H1 (cell line): ENCODE measurements around the gene ARMC12. TPM values are rescaled to one million over a fixed set of nuclear protein-coding genes. Genes with fewer than 3 reads are reported as not detected.

ENCODE experiments used
- CBX5 ChIP-seq: fragments of 300-800, 300-1000 bp; sonication (generic); IDR thresholded peaks from 2 replicates; pipeline ENCODE4 v1.7.1; 2016; ENCODE audit warnings: antibody characterized with exemption, low read length, low read depth
- CBX8 ChIP-seq: fragments of 300-800, 300-1000 bp; sonication (generic); IDR thresholded peaks from 2 replicates; pipeline ENCODE4 v1.7.1; 2016; ENCODE audit warnings: low read depth, low read length, borderline replicate concordance
- CEBPB ChIP-seq: IDR thresholded peaks from 2 replicates; pipeline ENCODE4 v1.6.1; 2012; ENCODE audit warnings: low read depth, low read length
- CHD1 ChIP-seq: IDR thresholded peaks from 2 replicates; pipeline ENCODE4 v1.6.1; 2012; ENCODE audit warnings: low read depth, low read length, improper control_type of control experiment
- CTCF ChIP-seq, 3 experiments: IDR thresholded peaks; 1 replicate in 2 of 3; 2 replicates in 1 of 3; pipeline versions ENCODE4 v1.5.1 to v1.6.1; 2011; ENCODE audit warnings: low read length in 3 of 3, mild to moderate bottlenecking in 3 of 3, inconsistent platforms in 2 of 3, low read depth in 1 of 3, moderate library complexity in 1 of 3; ENCODE audit not compliant: insufficient read depth in 1 of 3; ENCODE audit errors: control extremely low read depth in 1 of 3
- FOSL1 ChIP-seq: IDR thresholded peaks from 2 replicates; pipeline ENCODE4 v1.6.1; 2011; ENCODE audit warnings: mild to moderate bottlenecking, low read depth, low read length, moderate library complexity; ENCODE audit not compliant: insufficient read depth
- GTF2F1 ChIP-seq: IDR thresholded peaks from 2 replicates; pipeline ENCODE4 v1.6.1; 2012; ENCODE audit warnings: low read depth, low read length, improper control_type of control experiment, borderline replicate concordance
- HDAC6 ChIP-seq: IDR thresholded peaks from one replicate; pipeline ENCODE4 v1.7.1; 2012; ENCODE audit warnings: low read depth, mild to moderate bottlenecking, inconsistent platforms, low read length, moderate library complexity
- JUN ChIP-seq: IDR thresholded peaks from 2 replicates; pipeline ENCODE4 v1.6.1; 2011; ENCODE audit warnings: low read depth, mild to moderate bottlenecking, improper control_type of control experiment, low read length
- KDM1A ChIP-seq: fragments of 200-600, 300-600 bp; sonication (generic); IDR thresholded peaks from 2 replicates; pipeline ENCODE4 v1.7.1; 2016; ENCODE audit warnings: mild to moderate bottlenecking, low read length, borderline replicate concordance
- KDM4A ChIP-seq: IDR thresholded peaks from one replicate; pipeline ENCODE4 v1.7.1; 2012; ENCODE audit warnings: low read depth, mild to moderate bottlenecking, moderate library complexity, low read length, inconsistent platforms; ENCODE audit not compliant: severe bottlenecking
- NANOG ChIP-seq: IDR thresholded peaks from 2 replicates; pipeline ENCODE4 v1.6.1; 2011; ENCODE audit warnings: low read length, low read depth, mild to moderate bottlenecking, inconsistent platforms; ENCODE audit not compliant: insufficient read depth, poor library complexity, severe bottlenecking
- RBBP5 ChIP-seq: IDR thresholded peaks from 2 replicates; pipeline ENCODE4 v1.7.1; 2012; ENCODE audit warnings: low read depth, mild to moderate bottlenecking, inconsistent platforms, low read length, moderate library complexity, borderline replicate concordance
- RFX5 ChIP-seq: IDR thresholded peaks from 2 replicates; pipeline ENCODE4 v1.6.1; 2011; ENCODE audit warnings: low read depth, low read length, improper control_type of control experiment, borderline replicate concordance
- SAP30 ChIP-seq: fragments of 300-600 bp; sonication (generic); IDR thresholded peaks from 2 replicates; pipeline ENCODE4 v1.7.1; 2012; ENCODE audit warnings: low read length, moderate library complexity, mild to moderate bottlenecking, inconsistent platforms; ENCODE audit not compliant: insufficient read depth, insufficient replicate concordance
- SIX5 ChIP-seq: IDR thresholded peaks from 2 replicates; pipeline ENCODE4 v1.6.1; 2011; ENCODE audit warnings: mild to moderate bottlenecking, low read depth, low read length
- SP1 ChIP-seq: IDR thresholded peaks from 2 replicates; pipeline ENCODE4 v1.6.1; 2011; ENCODE audit warnings: low read depth, low read length
- SP2 ChIP-seq: IDR thresholded peaks from 2 replicates; pipeline ENCODE4 v1.6.1; 2012; ENCODE audit warnings: mild to moderate bottlenecking, low read length, inconsistent platforms
- USF2 ChIP-seq: IDR thresholded peaks from 2 replicates; pipeline ENCODE4 v1.6.1; 2011; ENCODE audit warnings: low read length, improper control_type of control experiment
- ZNF274 ChIP-seq: IDR thresholded peaks from 2 replicates; pipeline ENCODE4 v1.7.0; 2012; ENCODE audit warnings: low read length, borderline replicate concordance; ENCODE audit errors: extremely low read depth
- polyA plus RNA-seq, 7 experiments: library from polyadenylated mRNA; depleted of rRNA in 3 of 7; stranded (reverse) in 5 of 7; unstranded in 2 of 7; fragments of >200 nt in 5 of 7; fragments of 200-250 nt in 2 of 7; gene quantifications; 1 replicate in 5 of 7; 2 replicates in 1 of 7; 4 replicates in 1 of 7; pipeline versions ENCODE4 v1.2.1 to v1.2.3, GENCODE V29; 2011 to 2013; ENCODE audit warnings: missing spikeins in 2 of 7, mixed read lengths in 2 of 7
- total RNA-seq: library from RNA; stranded (reverse); fragmentation: NEBNext Ultra II Directional; extraction: Animal tissue kit (Norgen Biotek cat#: 25700); gene quantifications from 2 replicates; pipeline ENCODE4 v1.2.1, GENCODE V29; 2021

The ARMC12 gene
- total and polyA plus RNA-seq, 2 of the 8 experiments (the other 6 are each of a cell fraction or from before 2014, with no cell fraction given), result 0.86 to 3.7 TPM

DNA sequence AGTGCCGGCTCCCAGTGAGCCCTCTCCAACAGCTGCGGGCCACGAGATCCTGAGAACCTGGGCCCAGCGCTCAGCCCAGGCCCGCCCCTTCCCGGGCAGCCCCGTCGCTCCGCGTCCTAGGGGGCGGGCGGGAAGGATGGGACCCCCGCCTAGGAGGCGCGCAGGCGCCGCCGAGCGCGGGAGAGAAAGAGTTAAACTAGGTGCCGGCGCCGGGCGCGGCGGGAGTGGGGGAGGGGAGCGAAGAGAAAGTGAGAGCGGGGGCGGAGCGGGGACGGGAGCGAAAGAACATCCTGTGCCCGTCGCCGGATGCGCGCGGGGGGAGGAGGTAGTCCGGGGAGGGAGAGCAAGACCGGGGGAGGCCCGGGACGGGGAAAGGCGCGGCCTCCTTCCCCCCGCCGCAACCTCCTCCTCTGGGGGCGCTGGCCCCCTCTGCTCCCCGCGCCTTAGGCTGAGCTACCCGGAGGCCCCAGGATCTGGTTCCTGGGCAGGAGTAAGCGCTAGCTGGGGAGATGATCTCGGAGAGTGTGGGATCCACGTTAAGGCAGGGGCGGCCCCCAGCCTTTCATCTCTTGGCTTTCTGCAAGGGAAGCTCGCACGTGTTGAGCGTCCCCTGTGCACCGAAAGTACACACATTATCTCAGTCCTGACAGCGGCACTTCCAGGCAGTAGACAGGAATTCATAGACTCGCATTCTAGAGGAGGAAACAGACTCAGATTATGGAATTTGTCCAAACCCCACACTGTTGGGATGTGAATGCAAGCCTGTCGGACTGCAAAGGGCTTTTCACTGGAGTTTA is 4.9 kb upstream of the ARMC12 start (continued):
- no peak for TF ChIP-seq USF2
- TF ChIP-seq GTF2F1, result no peak
- peak; percentile 61; the same call in 1 of the 2 replicates for TF ChIP-seq SP1
- peak; percentile 91; the same call in 1 of the 2 replicates for TF ChIP-seq RBBP5
- TF ChIP-seq SIX5, result no peak
- no peak for TF ChIP-seq ZNF274
- TF ChIP-seq CBX5, result no peak
- TF ChIP-seq FOSL1, result no peak
- TF ChIP-seq CEBPB, result no peak
- TF ChIP-seq JUN, result no peak
- TF ChIP-seq CHD1, result no peak
- TF ChIP-seq HDAC6, result no peak
- TF ChIP-seq KDM1A, result no peak
- TF ChIP-seq SAP30, result peak; percentile 71
- TF ChIP-seq CTCF (IDR thresholded peaks at IDR 0.05; ENCODE audit: control extremely low read depth in 1 of 3, insufficient read depth in 1 of 3, low read depth in 1 of 3, low read length in 3 of 3), result no peak
- no peak for TF ChIP-seq SP2
- TF ChIP-seq NANOG, result no peak
- no peak for TF ChIP-seq KDM4A
- TF ChIP-seq CBX8, result no peak
- TF ChIP-seq RFX5, result no peak
